Stimulated activated CD8-positive, alpha-beta memory T cell treated with anti-CD3 and anti-CD28 coated beads, Interleukin-7, amount 100 ng/mL, for 24 hours (primary cell): ENCODE results near the gene NEGR1.

Source experiments
- DNase-seq: peaks from one replicate; pipeline ENCODE4 v3.0.0-alpha.2; 2020; ENCODE audit warnings: low read depth

The NEGR1 gene

DNA sequence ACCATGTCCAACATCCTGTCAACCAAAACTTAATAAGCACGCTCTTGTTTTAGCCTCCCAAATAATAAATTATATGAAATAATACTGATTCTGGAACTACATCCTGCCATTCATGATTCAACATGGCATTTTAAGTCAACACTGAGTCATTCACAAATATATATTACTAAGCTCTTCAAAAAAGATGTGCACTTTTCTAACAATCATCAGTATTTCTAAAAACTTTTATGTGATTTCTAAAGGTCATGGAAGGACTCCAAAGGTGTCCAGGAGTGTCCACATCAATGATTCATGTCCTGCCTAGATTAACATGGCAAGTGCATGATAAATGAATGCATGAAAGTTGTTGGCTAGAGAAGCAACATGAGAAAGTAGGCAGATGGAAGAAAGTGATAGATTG, 51.6 kb downstream of the NEGR1 start:
- DNase-seq: no peak

- DNase-seq: no peak
These were observed 52.4 kb downstream of the NEGR1 start for GRCh38 chr1:72229893-72230292.

- DNase-seq: no peak
These were observed 54.7 kb downstream of the NEGR1 start for GRCh38 chr1:72227667-72228066.

- no peak for DNase-seq
These were observed 57.8 kb downstream of the NEGR1 start for GRCh38 chr1:72224506-72224905.

GRCh38 chr1:72221811-72222210, 60.5 kb downstream of the NEGR1 start:
- no peak for DNase-seq

DNA sequence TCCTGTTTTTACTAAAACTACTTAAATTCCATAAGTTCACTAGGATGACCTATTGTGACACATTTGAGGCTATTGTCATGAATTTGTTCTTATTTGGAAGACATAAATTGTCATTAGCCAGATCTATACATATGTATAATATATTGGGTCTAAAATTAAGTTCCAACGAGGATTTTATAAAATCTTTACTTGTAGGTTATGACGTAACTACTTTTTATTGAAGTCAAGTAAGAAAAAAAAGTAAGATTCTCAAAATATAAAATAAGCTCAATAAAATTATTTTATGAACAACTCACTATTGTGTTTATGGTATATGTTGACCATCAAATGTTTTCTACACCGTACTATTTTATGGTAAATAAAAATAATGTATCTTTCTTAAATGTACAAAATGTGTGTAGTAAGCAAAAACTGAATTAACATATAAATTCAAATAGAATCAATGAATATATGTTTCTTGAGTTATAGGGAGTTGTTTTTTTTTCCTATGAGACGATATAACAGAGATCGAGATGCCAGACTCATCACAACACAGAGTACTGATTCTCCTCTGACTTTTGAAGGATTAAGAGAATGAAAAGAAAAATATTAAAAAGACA, 64.1 kb downstream of the NEGR1 start:
- DNase-seq: no peak

GRCh38 chr1:72207059-72207458, 75.3 kb downstream of the NEGR1 start:
- DNase-seq: no peak

GRCh38 chr1:72202761-72203160, 79.6 kb downstream of the NEGR1 start:
- no peak for DNase-seq

- DNase-seq: no peak
These were observed 84.6 kb downstream of the NEGR1 start for GRCh38 chr1:72197786-72198185.

DNA sequence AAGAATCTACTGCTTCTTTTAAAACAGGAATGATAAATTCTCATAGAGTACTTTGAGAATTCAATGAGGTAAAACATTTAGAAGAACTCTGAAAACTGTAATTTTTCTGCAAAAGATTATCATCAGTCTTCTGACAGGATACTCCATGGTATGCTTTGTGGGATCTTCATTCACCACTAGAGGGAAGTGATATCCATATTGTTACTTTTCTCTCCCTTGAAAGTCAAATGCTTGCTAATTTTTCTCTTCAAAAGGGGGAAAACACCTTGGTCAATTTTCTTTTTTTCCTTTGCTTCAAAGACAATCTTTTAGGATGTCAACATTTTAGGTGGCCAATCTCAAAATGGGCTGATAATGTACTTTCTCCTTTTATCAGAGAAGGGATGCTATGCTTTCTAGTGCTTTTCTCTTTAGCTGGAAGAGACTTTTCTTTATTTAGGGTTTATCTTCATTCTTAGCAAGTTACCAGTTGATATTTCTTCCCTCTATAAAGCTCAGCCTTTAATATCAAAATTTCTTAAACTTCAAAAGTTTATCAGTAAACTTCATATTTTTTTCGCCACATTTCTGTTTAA, 95.5 kb downstream of the NEGR1 start:
- DNase-seq: no peak

DNA sequence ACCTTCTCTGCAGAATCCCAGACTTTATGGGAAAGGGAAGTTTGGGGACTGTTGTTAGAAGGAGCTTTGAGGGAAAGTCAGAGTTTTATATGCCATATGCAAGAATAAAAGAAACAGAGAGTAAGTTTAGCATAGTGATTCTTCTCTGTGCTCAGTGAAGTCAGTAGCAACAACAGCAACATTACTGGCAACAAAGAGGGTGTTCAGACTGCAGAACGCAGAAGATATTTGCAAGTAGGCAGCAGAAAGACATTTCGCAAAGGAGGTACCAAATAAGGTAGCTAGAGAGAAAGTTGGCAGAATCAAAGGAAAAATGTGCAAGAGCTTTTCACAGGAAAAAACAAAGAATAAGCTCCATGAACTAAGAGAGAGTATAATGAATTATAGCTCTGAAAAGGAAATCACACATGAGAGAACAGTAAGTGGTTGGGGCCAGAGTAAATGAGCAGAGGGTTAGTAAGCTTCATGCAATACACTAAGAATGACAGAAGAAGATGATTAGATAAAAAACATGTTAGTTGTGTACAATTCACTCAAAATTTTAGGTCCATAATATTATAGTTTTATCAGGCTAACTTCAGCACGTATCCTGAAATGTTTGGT, 98.1 kb downstream of the NEGR1 start:
- no peak for DNase-seq

- no peak for DNase-seq
These were observed 99.5 kb downstream of the NEGR1 start for GRCh38 chr1:72182859-72183258.

DNA sequence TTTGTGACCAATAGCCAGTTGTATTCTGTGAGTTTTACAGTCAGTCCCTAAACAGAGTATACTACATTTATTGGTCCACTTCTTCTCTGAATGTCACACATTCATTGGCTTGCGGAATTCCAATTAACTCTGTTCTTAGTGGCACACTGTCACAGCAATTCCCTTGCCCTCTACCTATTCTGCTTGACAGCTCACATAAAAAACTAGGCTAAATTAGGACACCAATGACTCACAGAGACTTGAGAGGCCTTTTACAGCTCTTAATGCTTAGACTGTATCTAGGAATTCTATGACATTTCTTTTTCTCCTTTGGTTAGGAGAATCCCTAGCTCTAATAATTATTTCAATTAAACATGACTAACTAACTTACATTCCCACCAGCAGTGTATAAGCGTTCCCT, 104.1 kb downstream of the NEGR1 start:
- DNase-seq: no peak

GRCh38 chr1:72177711-72178110, 104.6 kb downstream of the NEGR1 start:
- DNase-seq: no peak

DNA sequence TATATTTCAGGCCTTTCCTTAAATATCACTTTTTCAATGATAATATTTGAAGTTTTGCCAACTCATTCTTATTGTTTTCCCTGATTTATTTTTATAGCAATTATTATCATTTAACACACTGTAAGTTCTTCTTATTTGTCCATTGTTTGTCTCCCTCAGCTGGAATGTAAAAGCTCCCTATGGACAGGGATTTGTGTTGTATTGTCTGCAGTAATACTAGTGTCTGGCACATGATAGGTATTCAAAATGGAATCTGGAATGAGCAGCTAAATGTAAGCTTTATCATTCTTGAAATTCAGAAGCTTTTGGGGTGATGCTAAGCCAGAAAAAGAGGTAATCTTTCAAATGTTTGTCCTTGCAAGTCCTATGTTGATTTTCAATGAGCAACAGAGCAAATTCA, 112.1 kb downstream of the NEGR1 start:
- DNase-seq: no peak

DNA sequence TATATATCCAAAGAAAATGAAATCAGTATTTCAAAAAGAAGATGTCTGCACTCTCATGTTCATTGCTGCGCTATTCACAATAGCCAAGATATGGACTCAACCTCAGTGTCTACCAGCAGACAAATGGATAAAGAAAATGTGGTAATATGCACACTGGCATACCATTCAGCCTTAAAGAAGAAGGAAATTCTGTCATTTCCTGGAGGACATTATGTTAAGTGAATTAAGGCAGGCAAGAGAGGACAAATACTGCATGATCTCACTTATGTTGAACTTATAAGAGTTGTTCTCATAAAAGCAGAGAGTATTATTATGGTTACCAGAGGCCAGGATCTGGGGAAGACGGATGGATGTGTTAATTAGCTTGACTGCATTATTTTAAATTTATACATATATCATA, 115.9 kb downstream of the NEGR1 start:
- DNase-seq: no peak

GRCh38 chr1:72150508-72150907, 131.8 kb downstream of the NEGR1 start:
- no peak for DNase-seq

DNA sequence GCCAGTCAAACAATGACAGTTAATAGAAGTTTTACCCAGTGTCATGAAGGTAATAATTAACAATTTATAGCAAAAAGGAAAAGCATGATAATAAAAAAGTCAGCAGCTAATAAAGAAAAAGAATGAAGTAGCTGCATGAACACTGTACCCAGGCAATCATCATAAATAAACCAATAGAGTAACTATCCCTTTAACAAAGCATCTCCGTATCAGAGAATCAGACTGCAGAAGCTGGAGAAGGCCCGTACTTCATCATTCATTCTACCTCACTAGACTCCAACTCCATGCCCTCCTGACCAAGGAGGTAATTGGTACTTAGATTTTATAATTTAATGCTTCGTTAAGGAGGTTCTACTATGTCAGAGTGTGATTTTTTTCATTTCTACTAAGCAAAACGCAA, 140.5 kb downstream of the NEGR1 start:
- DNase-seq: no peak

DNA sequence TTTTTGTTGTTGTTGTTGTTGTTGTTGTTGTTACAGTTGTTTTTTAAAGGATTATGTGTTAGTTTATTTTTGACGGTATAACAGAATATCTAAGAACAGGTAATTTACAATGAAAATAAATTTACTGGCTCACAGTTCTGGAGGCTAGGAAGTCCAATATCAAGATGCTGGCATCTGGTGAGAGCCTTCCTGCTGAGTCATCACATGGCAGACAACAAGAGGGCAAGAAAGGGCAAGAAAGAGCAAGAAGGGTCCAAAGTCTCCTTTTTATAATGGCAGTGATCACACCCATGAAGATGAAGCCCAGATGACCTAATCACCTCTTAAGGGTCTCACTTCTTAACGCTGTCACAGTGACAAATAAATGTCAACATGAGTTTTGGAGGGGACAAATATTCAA, 142.1 kb downstream of the NEGR1 start:
- no peak for DNase-seq

- DNase-seq: no peak
These were observed 144.7 kb downstream of the NEGR1 start for GRCh38 chr1:72137656-72138055.

- no peak for DNase-seq
These were observed 152.5 kb downstream of the NEGR1 start for GRCh38 chr1:72129869-72130268.

- no peak for DNase-seq
These were observed 160.0 kb downstream of the NEGR1 start for GRCh38 chr1:72122099-72122880.

DNA sequence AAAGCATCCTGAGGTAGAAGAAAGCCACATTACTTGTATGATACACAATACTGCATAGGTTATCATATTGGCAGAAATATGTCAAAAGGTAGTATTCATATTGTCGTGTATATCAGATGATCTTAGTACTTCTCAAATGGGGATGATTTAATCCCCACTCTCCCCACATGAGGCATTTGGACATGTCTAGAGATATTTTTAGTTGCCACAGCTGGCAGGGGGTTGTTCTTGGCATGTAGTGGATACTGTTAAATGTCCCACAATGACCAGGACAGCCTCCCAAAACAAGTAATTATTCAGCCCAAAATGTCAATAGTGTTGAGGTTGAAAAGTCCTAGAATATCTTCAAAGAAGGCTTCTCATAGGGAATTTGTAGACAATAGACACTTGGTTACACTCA, 162.8 kb downstream of the NEGR1 start:
- DNase-seq: no peak
